GM18858 (cell line): Measurements from ENCODE around the gene SSR1.

Experiments
- ATAC-seq: cut with Tn5 transposase; IDR thresholded peaks from one replicate; pipeline ENCODE4 v1.9.1; 2021; ENCODE audit not compliant: unreplicated experiment

Gene SSR1

GRCh38 chr6:7260291-7261031 is 52.5 kb downstream of the SSR1 start:
- no peak for ATAC-seq

GRCh38 chr6:7258231-7258763 is 54.7 kb downstream of the SSR1 start:
- ATAC-seq, result no peak

GRCh38 chr6:7257521-7258230 is 55.3 kb downstream of the SSR1 start:
- ATAC-seq, result no peak

- ATAC-seq, result no peak
These were observed 56.2 kb downstream of the SSR1 start for GRCh38 chr6:7256785-7257184.

- ATAC-seq, result no peak
These were observed 57.1 kb downstream of the SSR1 start for GRCh38 chr6:7255918-7256317.

- ATAC-seq, result no peak
These were observed 57.8 kb downstream of the SSR1 start for GRCh38 chr6:7254980-7255835.

- ATAC-seq, result no peak
These were observed 60.6 kb downstream of the SSR1 start for GRCh38 chr6:7252390-7252789.

GRCh38 chr6:7251646-7252260 is 61.2 kb downstream of the SSR1 start:
- ATAC-seq, result no peak

GRCh38 chr6:7250812-7251211 is 62.2 kb downstream of the SSR1 start:
- ATAC-seq, result no peak

GRCh38 chr6:7249946-7250643 is 62.9 kb downstream of the SSR1 start:
- ATAC-seq, result no peak

GRCh38 chr6:7249391-7249790 is 63.6 kb downstream of the SSR1 start:
- ATAC-seq, result no peak

- ATAC-seq, result no peak
These were observed 65.2 kb downstream of the SSR1 start for GRCh38 chr6:7247828-7248227.

- ATAC-seq, result no peak
These were observed 65.9 kb downstream of the SSR1 start for GRCh38 chr6:7247179-7247456.

- ATAC-seq, result no peak
These were observed 66.4 kb downstream of the SSR1 start for GRCh38 chr6:7246401-7247178.

- no peak for ATAC-seq
These were observed 67.2 kb downstream of the SSR1 start for GRCh38 chr6:7245668-7246393.

- no peak for ATAC-seq
These were observed 69.6 kb downstream of the SSR1 start for GRCh38 chr6:7243179-7243981.

GRCh38 chr6:7242835-7243178 is 70.2 kb downstream of the SSR1 start:
- ATAC-seq, result no peak
